ENCODE measurements around the gene LHFPL5. TPM values are rescaled to one million over a fixed set of nuclear protein-coding genes. Genes with fewer than 3 reads are reported as not detected.

Gene LHFPL5
- total and polyA plus RNA-seq, 2 experiments from 2014 or later: not detected

DNA sequence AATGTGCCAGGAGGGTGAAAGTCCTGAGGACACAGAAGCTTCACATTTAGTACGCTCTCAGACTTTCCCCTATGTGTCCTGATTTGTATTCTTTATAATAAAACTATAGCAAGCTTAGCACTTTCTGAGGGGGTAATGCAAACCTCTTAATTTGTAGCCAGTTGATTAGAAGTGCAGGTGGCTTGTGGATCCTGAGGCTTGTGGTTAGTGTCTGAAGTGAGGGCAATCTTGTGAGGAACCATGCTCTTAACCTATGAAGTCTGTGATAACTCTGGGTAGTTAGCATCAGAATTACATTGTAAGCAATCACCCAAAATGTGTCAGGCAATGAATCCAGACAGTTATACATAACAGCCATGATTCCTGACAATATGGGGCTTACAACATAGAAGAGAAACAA lies 51.1 kb downstream of the LHFPL5 start:
- no peaks in the 10 kb centered on the region for H3K79me2 ChIP-seq (replicated peaks; ENCODE audit: insufficient read depth)
- no peaks in the 10 kb centered on the region for H3F3A ChIP-seq (replicated peaks; ENCODE audit: low read depth)
- TF ChIP-seq POLR2AphosphoS5 (IDR thresholded peaks at IDR 0.05; ENCODE audit: low read depth) (no peak), ZNF114 (CRISPR knock-in tag; IDR thresholded peaks at IDR 0.05) (no peak), JUNB (IDR thresholded peaks at IDR 0.05; ENCODE audit: unreplicated experiment) (no peak), CREB1 (CRISPR knock-in tag; IDR thresholded peaks at IDR 0.05; ENCODE audit: low read depth) (no peak), ZNF331 (CRISPR knock-in tag; IDR thresholded peaks at IDR 0.05; ENCODE audit: low read depth) (no peak), EZH2phosphoT487 (IDR thresholded peaks at IDR 0.05; ENCODE audit: unreplicated experiment) (no peak), ZNF462 (CRISPR knock-in tag; IDR thresholded peaks at IDR 0.05) (no peak), STAT1 (IDR thresholded peaks at IDR 0.05; ENCODE audit: unreplicated experiment) (no peak), REST (IDR thresholded peaks at IDR 0.05; ENCODE audit: unreplicated experiment) (no peak)
- TF ChIP-seq, protein P1, sequence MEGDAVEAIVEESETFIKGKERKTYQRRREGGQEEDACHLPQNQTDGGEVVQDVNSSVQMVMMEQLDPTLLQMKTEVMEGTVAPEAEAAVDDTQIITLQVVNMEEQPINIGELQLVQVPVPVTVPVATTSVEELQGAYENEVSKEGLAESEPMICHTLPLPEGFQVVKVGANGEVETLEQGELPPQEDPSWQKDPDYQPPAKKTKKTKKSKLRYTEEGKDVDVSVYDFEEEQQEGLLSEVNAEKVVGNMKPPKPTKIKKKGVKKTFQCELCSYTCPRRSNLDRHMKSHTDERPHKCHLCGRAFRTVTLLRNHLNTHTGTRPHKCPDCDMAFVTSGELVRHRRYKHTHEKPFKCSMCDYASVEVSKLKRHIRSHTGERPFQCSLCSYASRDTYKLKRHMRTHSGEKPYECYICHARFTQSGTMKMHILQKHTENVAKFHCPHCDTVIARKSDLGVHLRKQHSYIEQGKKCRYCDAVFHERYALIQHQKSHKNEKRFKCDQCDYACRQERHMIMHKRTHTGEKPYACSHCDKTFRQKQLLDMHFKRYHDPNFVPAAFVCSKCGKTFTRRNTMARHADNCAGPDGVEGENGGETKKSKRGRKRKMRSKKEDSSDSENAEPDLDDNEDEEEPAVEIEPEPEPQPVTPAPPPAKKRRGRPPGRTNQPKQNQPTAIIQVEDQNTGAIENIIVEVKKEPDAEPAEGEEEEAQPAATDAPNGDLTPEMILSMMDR (conservative IDR thresholded peaks at IDR 0.05; ENCODE audit: low read depth in 2 of 2): no peak
- TF ChIP-seq, protein P2, sequence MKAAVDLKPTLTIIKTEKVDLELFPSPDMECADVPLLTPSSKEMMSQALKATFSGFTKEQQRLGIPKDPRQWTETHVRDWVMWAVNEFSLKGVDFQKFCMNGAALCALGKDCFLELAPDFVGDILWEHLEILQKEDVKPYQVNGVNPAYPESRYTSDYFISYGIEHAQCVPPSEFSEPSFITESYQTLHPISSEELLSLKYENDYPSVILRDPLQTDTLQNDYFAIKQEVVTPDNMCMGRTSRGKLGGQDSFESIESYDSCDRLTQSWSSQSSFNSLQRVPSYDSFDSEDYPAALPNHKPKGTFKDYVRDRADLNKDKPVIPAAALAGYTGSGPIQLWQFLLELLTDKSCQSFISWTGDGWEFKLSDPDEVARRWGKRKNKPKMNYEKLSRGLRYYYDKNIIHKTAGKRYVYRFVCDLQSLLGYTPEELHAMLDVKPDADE (IDR thresholded peaks at IDR 0.05): no peak
- H3K4me1 ChIP-seq (ENCODE audit: insufficient read depth): peaks cover 10% of the 10 kb centered on the region; the same call in 1 of the 2 replicates
- no peak for ATAC-seq
- H3K27me3 ChIP-seq (ENCODE audit: insufficient read depth): no peaks in the 10 kb centered on the region
- H3K9me3 Mint-ChIP-seq: no peaks in the 10 kb centered on the region
- no peak overlapping the region for H3K27ac Mint-ChIP-seq
- H3K4me3 ChIP-seq: no peak overlapping the region
- H3K36me3 ChIP-seq (ENCODE audit: insufficient read depth): peaks cover 47% of the 10 kb centered on the region
- H3K4me3 Mint-ChIP-seq: no peak overlapping the region
- 0 out of 2 replicates have a peak, but pooled peaks cover 8% of the 10 kb centered on the region for H4K20me1 ChIP-seq (replicated peaks; ENCODE audit: insufficient read depth)
- no peak overlapping the region for H3K27ac ChIP-seq (ENCODE audit: low read depth)
- peaks cover 85% of the 10 kb centered on the region for H3K36me3 Mint-ChIP-seq (ENCODE audit: low read depth)
- no peak for DNase-seq (ENCODE audit: low spot score)
- no peak overlapping the region for H2AFZ ChIP-seq
- no peaks in the 10 kb centered on the region for H3K9me2 ChIP-seq (ENCODE audit: insufficient read depth)
- H3K27me3 Mint-ChIP-seq (ENCODE audit: insufficient read depth, low read depth, poor library complexity): no peaks in the 10 kb centered on the region
- no peak overlapping the region for H3K4me2 ChIP-seq
- peaks cover 18% of the 10 kb centered on the region for H3K4me1 Mint-ChIP-seq
